Adipocyte (in vitro differentiated cells): Measurements from ENCODE around the gene REM2.

Experiments
- DNase-seq: peaks from one replicate; pipeline ENCODE4 v3.0.0-alpha.2; 2015; ENCODE audit warnings: low read depth
- H3K27me3 ChIP-seq: replicated peaks from 2 replicates; pipeline ENCODE4 v1.7.0; 2013; ENCODE audit warnings: mild to moderate bottlenecking, low read length, moderate library complexity; ENCODE audit not compliant: control insufficient read depth, insufficient read depth
- H3K36me3 ChIP-seq: 2 replicates; pipeline ENCODE4 v1.7.0; 2013; ENCODE audit warnings: low read length, mild to moderate bottlenecking, moderate library complexity; ENCODE audit not compliant: control insufficient read depth, insufficient read depth, severe bottlenecking
- H3K4me1 ChIP-seq: 2 replicates; pipeline ENCODE4 v1.7.0; 2013; ENCODE audit warnings: mild to moderate bottlenecking, low read length, moderate library complexity; ENCODE audit not compliant: control insufficient read depth, insufficient read depth
- H3K4me3 ChIP-seq: 2 replicates; pipeline ENCODE4 v1.7.0; 2013; ENCODE audit warnings: mild to moderate bottlenecking, low read length, moderate library complexity
- H3K9ac ChIP-seq: 2 replicates; pipeline ENCODE4 v1.7.0; 2013; ENCODE audit warnings: mild to moderate bottlenecking, low read length, moderate library complexity
- H3K9me3 ChIP-seq: 2 replicates; pipeline ENCODE4 v1.7.0; 2013; ENCODE audit warnings: mild to moderate bottlenecking, low read length, moderate library complexity; ENCODE audit not compliant: control insufficient read depth

REM2 gene

DNA sequence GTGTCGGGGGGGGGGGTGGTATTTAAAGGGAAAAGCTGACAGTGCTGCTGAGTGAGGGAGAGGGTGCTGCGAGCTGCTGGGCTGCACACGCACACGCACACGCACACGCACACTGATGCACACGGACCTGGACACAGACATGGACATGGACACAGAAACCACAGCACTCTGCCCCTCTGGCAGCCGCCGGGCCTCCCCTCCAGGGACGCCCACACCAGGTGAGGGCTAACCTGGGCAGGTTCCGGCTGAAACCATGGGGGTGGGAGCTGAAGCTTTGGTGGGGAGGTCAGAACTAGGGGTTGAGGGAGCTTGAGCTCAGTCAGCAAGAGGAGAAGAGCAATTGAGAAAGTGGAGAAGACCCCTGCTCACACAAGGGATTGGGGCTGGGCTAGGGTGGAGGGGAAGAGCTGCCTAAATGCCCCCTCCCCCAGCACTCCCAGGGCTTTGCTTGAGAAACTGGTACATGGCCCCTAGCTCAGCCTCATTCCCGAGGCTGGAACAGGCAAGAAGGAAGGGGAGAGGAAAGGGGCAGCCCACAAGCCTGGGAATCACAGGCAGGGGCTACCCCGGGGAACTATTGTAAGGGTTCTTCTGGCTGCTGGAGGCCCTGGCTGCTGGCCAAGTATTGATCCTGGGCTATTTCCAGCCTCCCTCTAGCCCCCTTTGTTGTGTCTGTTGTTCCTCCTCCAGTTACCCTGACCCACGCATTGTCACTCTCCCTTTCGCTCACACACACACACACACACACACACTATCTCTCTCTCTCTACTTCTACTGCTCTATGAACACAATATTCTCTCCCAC is at the start of gene REM2:
Gene REM2 (plus strand): TSS at position 50 of the 804 bp plus-strand sequence. CDS start 66 bp downstream, at position 116.
- Histone ChIP-seq H3K36me3 (peaks cover 9% of the 10 kb centered on the region), H3K9ac (no peak within 1 kb of the TSS), H3K4me1 (no peaks in the 10 kb centered on the region), H3K27me3 (peaks cover 9% of the 10 kb centered on the region), H3K9me3 (no peaks in the 10 kb centered on the region), H3K4me3 (no peak within 1 kb of the TSS)
- no peak for DNase-seq

DNA sequence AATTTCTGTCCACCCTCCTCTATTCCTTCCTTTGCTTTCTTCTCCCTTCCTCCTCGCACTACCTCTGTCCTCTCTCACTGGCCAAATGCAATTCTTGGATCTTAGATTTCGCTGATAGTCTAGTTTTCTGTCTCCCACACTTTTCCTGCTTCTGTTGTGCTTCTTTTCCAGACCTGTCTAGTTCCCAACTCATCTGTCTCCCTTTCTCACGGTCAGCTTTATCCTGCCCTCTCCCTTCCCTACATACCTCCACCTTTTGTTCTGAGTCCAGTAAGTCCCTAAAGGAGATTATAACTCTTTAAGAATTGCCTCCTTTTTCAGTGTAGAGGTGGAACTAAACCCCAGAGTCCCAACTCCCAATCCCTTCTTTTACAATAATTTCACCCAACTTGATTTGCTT is 47.5 kb upstream of the REM2 start:
- H3K36me3 ChIP-seq, result peaks cover 11% of the 10 kb centered on the region
- H3K9me3 ChIP-seq, result no peaks in the 10 kb centered on the region
- DNase-seq, result no peak
- peaks cover 23% of the 10 kb centered on the region for H3K4me1 ChIP-seq
- H3K4me3 ChIP-seq, result no peak overlapping the region
- peak overlapping the region; percentile 100 for H3K9ac ChIP-seq
- H3K27me3 ChIP-seq, result no peaks in the 10 kb centered on the region

DNA sequence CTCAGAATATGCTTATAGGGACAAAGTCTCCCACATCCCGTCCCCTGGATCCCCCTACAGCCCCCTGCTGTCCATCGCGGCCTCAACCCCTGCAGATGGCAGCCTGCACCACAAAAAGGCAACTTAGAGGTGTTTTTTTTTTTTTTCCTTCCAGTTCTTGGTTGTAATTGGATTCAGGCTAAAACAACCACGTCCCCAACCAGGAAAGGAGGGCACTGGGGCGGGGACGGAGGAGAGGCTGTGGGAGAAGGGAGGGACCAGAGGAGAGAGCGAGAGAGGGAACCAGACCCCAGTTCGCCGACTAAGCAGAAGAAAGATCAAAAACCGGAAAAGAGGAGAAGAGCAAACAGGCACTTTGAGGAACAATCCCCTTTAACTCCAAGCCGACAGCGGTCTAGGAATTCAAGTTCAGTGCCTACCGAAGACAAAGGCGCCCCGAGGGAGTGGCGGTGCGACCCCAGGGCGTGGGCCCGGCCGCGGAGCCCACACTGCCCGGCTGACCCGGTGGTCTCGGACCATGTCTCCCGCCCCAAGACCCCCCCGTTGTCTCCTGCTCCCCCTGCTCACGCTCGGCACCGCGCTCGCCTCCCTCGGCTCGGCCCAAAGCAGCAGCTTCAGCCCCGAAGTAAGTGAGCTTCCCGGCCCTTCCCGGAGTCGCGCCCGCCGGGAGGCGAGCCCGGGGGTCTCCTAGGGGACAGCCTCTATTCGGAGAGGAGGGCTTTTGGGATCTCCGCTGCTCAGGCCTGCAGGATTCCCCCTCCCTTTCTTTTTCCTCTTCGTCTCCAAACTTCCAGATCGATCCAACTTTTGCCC is 46.5 kb upstream of the REM2 start, which contains the start of gene MMP14:
Gene MMP14 (plus strand): TSS at position 285 of the 813 bp plus-strand sequence. CDS start 233 bp downstream, at position 518.
- peak within 1 kb of the TSS; percentile 100 for H3K9ac ChIP-seq
- H3K27me3 ChIP-seq, result no peaks in the 10 kb centered on the region
- no peaks in the 10 kb centered on the region for H3K9me3 ChIP-seq
- H3K36me3 ChIP-seq, result peaks cover 21% of the 10 kb centered on the region
- H3K4me3 ChIP-seq, result peak within 1 kb of the TSS; percentile 97
- DNase-seq, result peak; percentile 95
- peaks cover 30% of the 10 kb centered on the region for H3K4me1 ChIP-seq

DNA sequence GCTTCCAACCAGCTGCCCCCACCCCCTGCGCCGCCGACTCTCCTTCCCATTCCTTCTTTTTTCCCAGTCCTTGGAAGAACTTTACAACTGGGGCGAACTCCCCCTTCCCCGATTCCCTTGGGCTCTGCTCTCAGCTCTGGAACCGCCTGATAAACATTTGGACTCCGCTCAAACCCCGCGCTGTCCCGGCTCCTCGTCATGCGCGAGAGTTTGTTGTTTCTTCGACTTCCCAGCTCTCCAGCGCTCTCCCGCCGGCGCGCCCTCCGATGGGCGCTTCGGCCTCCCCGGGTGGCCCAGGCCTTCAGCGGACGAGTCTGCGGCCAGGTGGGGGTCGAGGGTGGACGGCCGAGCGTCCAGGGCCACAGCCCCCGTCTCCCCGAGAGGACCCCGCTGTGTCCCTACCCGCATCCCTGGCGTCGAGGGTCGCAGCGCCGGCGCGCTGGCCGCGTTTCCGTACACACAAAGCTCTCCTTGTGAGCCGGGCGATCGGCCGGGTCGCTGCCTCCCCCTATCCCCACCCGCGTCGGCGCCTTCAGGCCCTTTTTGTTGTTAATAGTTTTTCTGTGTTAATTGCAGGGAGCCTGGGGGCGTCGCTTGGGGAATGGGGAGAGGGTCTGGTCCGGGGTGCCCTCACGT is 45.8 kb upstream of the REM2 start:
- H3K36me3 ChIP-seq, result peaks cover 28% of the 10 kb centered on the region
- peak; percentile 77 for DNase-seq
- H3K4me1 ChIP-seq, result peaks cover 37% of the 10 kb centered on the region
- peak overlapping the region; percentile 100 for H3K9ac ChIP-seq
- H3K4me3 ChIP-seq, result peak overlapping the region; percentile 97
- H3K9me3 ChIP-seq, result no peaks in the 10 kb centered on the region
- no peaks in the 10 kb centered on the region for H3K27me3 ChIP-seq

DNA sequence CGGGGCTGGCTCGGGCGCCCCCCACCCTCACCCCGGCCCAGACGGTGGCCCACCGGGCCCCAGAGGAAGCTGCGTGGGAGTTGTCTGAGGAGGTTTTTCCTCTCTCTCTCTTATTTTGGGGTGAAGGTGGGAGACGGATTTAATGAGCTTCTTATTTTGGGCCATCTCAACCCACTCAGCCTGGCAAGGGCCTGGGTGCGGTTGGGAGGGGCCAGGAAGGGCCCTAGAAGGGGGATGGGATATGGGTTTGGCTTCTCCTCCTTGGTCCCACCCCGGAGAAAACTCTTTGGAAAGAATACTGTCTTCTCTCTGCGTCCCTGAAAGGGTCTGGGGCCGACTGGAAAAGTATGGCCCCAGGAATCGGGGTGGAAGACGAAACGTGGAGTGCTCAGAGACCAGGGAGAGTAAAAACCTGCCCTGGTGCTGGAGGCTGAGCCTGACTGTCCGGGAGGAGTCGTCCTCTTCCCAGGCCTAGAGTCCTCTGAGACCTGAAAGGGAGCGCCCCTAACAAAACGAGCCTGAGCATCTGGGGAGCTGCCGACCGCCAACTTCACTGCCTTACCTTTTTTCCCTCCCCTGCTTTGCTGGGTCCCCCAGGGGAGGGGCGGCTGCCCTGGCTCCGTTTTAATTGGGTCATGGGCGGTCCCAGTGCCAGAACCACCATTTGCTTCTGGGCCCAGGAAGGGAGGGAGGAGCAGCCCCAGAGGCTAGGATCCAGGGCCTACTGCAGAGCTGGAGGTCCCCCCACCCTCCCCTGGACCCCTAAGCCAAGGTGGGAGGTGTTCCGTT is 45.1 kb upstream of the REM2 start:
- Histone ChIP-seq H3K9me3 (no peaks in the 10 kb centered on the region), H3K36me3 (peaks cover 35% of the 10 kb centered on the region), H3K9ac (peak overlapping the region; percentile 100), H3K27me3 (no peaks in the 10 kb centered on the region), H3K4me1 (peaks cover 44% of the 10 kb centered on the region), H3K4me3 (peak overlapping the region; percentile 97)
- peak; percentile 69 for DNase-seq

- peak; percentile 66 for DNase-seq
- peak overlapping the region; percentile 100 for H3K9ac ChIP-seq
- no peaks in the 10 kb centered on the region for H3K9me3 ChIP-seq
- H3K27me3 ChIP-seq, result no peaks in the 10 kb centered on the region
- peaks cover 38% of the 10 kb centered on the region for H3K36me3 ChIP-seq
- H3K4me3 ChIP-seq, result peak overlapping the region; percentile 97
- H3K4me1 ChIP-seq, result peaks cover 44% of the 10 kb centered on the region
Observed at GRCh38 chr14:22838631-22839041, 44.4 kb upstream of the REM2 start.

DNA sequence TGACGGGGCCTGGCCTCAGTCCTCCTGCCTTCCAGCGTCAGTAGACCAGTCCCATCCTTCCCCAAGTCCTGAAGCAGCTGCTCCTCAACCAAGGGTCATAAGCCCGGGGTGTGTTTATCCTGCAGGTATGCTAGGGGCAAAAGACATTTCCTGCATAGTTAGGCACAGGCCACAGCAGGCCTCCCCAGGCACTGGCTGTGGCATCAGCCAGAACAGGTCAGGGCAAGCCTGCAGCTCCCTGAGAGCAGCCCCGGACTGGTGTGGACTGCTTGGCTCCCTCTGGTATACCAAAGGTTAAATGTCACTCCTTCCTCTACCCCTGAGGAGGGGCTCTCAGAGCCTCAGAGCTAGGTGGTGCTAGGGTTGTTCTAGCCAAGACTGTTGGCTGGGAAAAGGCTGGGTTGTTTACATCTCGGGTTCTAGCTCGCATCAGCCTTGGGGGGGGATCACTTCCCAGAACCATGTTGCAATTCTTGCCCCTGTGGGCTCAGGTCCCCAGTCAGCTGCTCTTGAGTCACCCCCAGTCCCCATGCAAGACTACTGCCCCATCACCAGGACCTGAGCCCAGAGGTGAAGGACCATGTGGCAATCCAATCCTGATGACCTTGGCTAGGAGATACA is 43.8 kb upstream of the REM2 start:
- Histone ChIP-seq H3K9me3 (no peaks in the 10 kb centered on the region), H3K4me1 (peaks cover 44% of the 10 kb centered on the region), H3K36me3 (peaks cover 38% of the 10 kb centered on the region), H3K9ac (peak overlapping the region; percentile 100), H3K27me3 (no peaks in the 10 kb centered on the region), H3K4me3 (peak overlapping the region; percentile 97)
- DNase-seq, result peak; percentile 49

DNA sequence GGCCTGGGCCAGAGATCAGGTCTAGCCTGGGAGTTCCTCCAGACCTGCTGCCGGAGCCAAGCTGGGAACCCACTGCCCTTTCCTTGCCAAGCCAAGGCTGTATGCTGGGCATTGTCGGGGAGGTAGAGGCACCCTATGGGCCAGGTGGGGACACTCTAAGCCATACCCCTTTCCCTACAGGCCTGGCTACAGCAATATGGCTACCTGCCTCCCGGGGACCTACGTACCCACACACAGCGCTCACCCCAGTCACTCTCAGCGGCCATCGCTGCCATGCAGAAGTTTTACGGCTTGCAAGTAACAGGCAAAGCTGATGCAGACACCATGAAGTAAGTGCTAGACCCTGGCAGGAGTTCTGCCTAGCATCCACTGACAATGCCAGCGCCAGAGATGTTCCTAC is 41.7 kb upstream of the REM2 start:
- Histone ChIP-seq H3K4me1 (peaks cover 57% of the 10 kb centered on the region), H3K9ac (peak overlapping the region; percentile 76), H3K9me3 (no peaks in the 10 kb centered on the region), H3K27me3 (no peaks in the 10 kb centered on the region), H3K36me3 (peaks cover 56% of the 10 kb centered on the region), H3K4me3 (no peak overlapping the region)
- DNase-seq, result no peak

- peaks cover 60% of the 10 kb centered on the region for H3K36me3 ChIP-seq
- peak overlapping the region; percentile 76 for H3K9ac ChIP-seq
Observed at GRCh38 chr14:22841769-22842168, 41.3 kb upstream of the REM2 start.

More at GRCh38 chr14:22841769-22842168, 41.3 kb upstream of the REM2 start:
- no peak overlapping the region for H3K4me3 ChIP-seq
- peaks cover 62% of the 10 kb centered on the region for H3K4me1 ChIP-seq
- H3K27me3 ChIP-seq, result no peaks in the 10 kb centered on the region
- H3K9me3 ChIP-seq, result no peaks in the 10 kb centered on the region
- no peak for DNase-seq
